GM06990 (cell line): ENCODE measurements around the gene BLOC1S4.

ENCODE experiments used
- DNase-seq: peaks from one replicate; pipeline ENCODE4 v3.0.0-alpha.2; 2011; ENCODE audit not compliant: insufficient read length; ENCODE audit errors: extremely low read depth
- H3K27me3 ChIP-seq: replicated peaks from 2 replicates; pipeline ENCODE4 v1.6.0; 2011; ENCODE audit warnings: low read length; ENCODE audit not compliant: control insufficient read depth, insufficient read depth
- H3K36me3 ChIP-seq: 2 replicates; pipeline ENCODE4 v1.5.1; 2011; ENCODE audit warnings: low read length; ENCODE audit not compliant: control insufficient read depth, insufficient read depth
- H3K4me3 ChIP-seq: replicated peaks from 2 replicates; pipeline ENCODE4 v1.5.1; 2011; ENCODE audit warnings: low read depth, mild to moderate bottlenecking, control low read depth, low read length
- CTCF ChIP-seq: IDR thresholded peaks from 2 replicates; pipeline ENCODE4 v1.5.1; 2011; ENCODE audit warnings: low read length, control low read depth, mild to moderate bottlenecking, inconsistent platforms; ENCODE audit not compliant: insufficient read depth, poor library complexity, severe bottlenecking

BLOC1S4 gene

GRCh38 chr4:6751611-6752485 lies 35.9 kb downstream of the BLOC1S4 start:
- no peak overlapping the region for H3K4me3 ChIP-seq
- no peaks in the 10 kb centered on the region for H3K36me3 ChIP-seq
- H3K27me3 ChIP-seq: no peaks in the 10 kb centered on the region
- no peak for TF ChIP-seq CTCF
- no peak for DNase-seq

GRCh38 chr4:6752486-6752829 lies 36.5 kb downstream of the BLOC1S4 start:
- DNase-seq: no peak
- no peak for TF ChIP-seq CTCF
- Histone ChIP-seq H3K27me3 (no peaks in the 10 kb centered on the region), H3K36me3 (no peaks in the 10 kb centered on the region), H3K4me3 (no peak overlapping the region)

GRCh38 chr4:6753103-6753560 lies 37.2 kb downstream of the BLOC1S4 start:
- no peak for DNase-seq
- TF ChIP-seq CTCF: no peak
- Histone ChIP-seq H3K27me3 (no peaks in the 10 kb centered on the region), H3K36me3 (no peaks in the 10 kb centered on the region), H3K4me3 (no peak overlapping the region)

GRCh38 chr4:6753891-6754290 lies 37.9 kb downstream of the BLOC1S4 start:
- Histone ChIP-seq H3K27me3 (peaks cover 2% of the 10 kb centered on the region; the same call in 1 of the 2 replicates), H3K36me3 (no peaks in the 10 kb centered on the region), H3K4me3 (no peak overlapping the region)
- no peak for TF ChIP-seq CTCF
- no peak for DNase-seq

- Histone ChIP-seq H3K4me3 (no peak overlapping the region), H3K36me3 (no peaks in the 10 kb centered on the region), H3K27me3 (peaks cover 2% of the 10 kb centered on the region; the same call in 1 of the 2 replicates)
- TF ChIP-seq CTCF: no peak
- no peak for DNase-seq
Measured at GRCh38 chr4:6754481-6755087, 38.6 kb downstream of the BLOC1S4 start.
